ENCODE measurements around the gene PNPLA7. TPM values are rescaled to one million over a fixed set of nuclear protein-coding genes. Genes with fewer than 3 reads are reported as not detected.
"Not testable (repeated sequence)": the region's sequence is repeated elsewhere in the genome, so short reads cannot be mapped to it uniquely, and the experiment has no call there.

PNPLA7 gene
- total RNA-seq, 1 experiment from 2014 or later, result 0.27 TPM

DNA sequence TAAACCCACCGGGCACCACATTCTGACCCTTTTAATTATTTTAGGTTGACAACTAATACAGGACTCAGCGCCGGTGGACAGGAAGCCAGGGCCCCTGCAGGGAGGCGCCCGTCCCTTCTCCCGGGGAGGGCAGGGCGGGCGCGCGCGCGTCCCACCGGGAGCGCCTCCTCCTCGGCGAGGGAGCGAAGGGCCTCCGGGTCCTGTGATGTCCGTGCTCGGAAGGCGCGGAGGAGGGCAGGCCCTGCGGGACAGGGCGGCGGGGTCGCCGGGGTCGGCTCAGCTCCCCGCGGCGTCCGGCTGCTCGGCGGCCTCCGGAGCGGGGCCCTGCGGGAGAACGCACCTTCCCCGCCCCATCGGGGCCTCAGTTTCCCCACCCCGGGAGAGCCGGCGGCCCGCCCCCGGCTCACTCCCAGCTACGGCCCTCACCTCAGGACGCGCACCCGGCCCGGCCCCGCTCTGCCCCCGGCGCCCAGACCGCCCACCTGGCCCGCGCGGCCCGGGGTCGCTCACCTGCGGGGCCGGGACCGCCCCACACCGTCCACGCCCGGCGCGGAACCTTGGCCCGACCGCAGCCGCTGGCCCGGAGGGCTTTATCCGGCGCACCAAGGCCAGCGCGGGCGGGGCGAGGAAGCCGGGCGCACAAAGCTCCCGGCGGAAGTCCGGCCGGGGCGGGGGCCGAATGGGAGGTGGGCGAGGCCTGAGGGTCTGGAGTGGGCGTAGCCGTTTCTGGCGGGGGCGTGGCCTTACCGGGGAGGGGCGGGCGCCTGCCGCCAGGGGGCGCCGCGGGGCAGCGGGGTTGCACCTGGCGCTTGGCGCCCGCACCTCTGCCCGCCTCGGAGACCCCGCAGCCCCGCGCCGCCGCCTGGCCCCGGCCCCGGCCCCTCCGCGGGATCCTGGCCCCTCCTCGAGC is 127.3 kb downstream of the PNPLA7 start, which contains the start of the genes EXD3 and NOXA1:
Gene EXD3, minus strand, starts transcription at position 559 of the 910 bp plus-strand sequence. CDS start 27,805 bp downstream, outside the sequence.
Gene NOXA1, plus strand, starts transcription at position 790 of the 910 bp plus-strand sequence. CDS start 137 bp downstream, outside the sequence.
- peak; percentile 88 for DNase-seq (ENCODE audit: low read depth)

DNA sequence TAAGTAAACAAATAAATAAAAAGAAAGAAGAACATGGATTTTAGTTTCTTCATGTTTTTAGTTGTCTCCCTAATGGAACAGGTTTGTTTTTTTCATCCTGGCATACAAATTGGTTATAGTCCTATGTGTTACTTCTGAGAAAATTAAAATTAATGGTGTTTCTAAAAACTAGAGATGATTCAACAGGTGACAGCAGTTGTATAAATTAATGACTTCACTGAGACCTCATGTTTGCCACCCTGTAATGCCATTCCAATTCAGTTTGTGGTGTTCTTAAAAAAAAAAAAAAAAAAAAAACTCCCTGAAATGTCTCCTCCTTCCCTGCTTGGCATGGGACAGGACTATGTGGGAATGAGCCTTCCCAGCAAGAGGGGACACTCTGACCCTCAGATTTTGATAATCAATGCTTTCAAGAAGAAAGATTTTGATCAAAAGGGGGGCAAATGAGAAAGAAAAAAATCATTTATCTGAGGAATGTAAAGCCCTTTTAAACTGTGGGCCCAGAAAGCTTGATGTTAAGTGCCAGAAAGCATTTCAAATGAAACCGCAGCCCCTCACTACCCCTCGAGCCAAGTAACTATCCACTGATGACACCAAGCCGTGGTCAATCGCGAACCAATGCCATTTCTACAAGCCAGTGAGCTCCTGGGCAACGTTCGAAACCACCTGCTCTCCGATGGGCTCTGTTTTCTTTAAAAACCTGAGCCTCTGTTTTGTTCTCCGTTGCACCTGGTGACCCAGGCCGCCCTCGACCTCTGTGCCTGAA is 128.2 kb downstream of the PNPLA7 start:
- DNase-seq (ENCODE audit: low read depth), result no peak

DNA sequence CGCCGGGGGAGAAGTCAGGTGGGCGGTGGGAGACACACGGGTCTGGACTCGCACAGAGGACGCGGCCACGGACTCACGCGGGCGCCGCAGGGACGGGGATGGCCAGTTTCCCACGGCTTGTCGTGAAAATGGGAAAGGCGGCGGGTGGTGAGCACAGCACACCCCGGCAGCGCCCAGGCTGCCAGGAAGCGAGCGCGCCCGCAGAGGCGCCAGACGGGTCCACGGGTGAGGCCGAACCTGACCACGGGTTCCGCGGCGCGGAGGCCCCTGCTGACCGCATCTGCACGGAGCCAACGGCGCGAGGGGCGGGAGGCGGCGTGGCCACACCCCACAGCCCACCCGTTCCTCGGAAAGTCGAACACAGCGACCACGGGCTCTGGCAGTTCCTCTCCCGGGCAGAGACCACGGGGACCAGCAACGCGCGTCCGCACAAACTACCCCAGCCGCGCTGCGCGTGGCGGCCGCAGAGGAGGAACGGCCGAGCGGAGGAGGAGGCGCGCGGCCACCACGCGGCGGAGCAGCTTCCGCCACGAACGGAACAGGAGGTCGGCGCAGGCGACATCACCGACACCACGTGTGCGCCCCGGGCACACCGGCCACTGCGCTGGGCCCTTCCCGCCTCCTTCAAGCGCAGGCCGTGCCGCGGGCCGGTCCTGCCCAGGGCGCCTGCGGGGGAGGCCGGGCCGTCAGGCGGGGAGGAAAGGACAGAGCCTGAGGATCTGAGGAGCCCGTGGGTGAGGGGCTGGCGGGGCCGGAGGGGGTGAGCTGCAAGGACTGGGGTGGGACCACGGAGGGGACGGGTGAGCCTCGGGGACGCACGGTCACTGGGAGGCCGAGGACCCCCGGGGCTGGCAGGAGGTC is 132.8 kb downstream of the PNPLA7 start:
- no peak for DNase-seq (ENCODE audit: low read depth)

DNA sequence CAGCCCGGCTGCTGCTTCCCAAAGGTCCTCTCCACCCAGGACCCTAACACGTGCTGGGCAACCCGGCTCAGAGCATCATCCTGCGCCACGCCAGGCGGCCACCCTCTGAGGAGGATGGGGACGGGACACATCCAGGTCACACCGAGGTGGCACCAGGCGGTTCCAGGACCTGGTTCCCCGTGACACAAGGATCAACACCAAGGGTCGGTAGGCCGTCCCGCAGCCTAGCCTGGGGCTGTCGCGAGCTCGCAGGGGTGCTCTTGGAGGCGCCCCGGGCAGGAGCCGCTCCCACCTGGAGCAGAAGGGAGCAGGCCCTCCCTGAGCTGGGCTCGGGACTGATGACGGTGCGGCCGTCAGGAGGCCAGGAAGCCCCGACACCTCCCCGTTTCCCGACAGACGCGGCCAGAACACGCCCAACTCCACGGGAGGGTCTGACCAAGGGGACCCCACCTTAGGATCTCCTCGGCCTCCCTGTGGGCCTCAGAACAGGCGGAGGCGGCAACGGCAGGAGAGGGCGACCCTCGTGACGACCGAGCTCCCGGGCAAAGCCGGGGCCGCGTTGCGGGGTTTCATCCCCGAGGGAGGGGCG is 133.5 kb downstream of the PNPLA7 start:
- no peak for DNase-seq (ENCODE audit: low read depth)

DNA sequence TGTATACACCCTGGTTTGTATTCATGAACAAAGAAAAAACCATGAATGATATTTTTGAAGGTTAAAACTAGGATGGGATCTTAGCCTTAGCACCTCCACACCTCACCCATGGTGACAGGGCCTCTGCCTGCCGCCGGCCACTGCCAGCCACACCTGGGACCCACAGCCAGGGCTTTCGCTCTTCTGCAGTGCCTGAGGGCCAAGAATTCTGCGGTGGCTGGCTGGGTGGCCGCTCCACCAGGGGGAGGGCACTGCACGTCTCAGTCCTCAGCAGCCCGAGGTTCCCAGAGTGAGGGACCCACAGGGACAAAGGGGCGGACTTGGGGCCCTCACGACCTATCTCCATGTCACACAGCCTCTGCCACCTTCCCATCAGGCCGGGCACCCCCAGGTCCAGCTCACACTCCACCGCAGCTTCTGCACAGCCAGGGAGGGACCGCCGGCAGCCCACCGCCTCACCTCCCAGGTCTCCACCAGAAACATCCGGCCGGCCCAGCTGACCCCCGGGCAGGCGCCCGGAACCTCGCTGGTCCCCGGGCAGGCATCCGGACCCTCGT is 134.1 kb downstream of the PNPLA7 start:
- DNase-seq (ENCODE audit: low read depth), result no peak

DNA sequence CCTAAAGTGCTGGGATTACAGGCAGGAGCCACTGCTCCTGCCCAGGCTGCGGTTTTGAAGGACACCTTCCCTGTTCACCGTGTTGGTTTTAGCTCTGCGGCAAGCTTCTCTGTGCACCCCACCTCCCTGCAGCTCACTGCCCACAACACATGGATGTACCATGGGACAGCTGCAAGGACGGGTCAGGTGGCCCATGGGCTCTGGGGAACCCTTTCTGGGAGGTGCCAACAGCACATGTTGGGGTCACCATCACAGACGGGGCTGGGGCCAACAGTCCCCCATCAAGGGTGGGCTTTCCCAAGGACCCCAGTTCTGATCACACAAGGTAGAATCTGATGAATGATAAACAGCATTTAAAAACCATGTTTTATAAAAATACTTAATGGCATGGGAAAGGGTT is 134.8 kb downstream of the PNPLA7 start:
- no peak for DNase-seq (ENCODE audit: low read depth)

DNA sequence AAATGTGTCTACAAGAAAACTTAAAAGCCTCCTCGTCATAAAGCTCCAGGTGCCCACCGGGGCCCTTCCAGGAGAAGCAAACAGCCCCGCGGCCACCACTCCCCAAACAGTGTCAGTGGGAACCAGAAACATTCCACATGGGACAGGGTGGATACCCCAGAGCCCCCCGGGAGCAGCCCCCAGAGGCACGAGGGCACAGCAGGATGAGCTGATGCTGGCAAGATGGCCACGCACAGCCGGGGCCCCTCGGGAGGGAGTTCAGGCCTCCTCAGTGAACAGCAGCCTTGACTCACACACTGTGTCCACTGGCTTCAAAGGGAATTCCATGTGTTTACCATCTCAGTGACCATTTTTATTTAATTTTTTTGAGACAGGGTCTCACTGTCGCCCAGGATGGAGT is 137.8 kb downstream of the PNPLA7 start:
- DNase-seq (ENCODE audit: low read depth), result peak; percentile 16

DNA sequence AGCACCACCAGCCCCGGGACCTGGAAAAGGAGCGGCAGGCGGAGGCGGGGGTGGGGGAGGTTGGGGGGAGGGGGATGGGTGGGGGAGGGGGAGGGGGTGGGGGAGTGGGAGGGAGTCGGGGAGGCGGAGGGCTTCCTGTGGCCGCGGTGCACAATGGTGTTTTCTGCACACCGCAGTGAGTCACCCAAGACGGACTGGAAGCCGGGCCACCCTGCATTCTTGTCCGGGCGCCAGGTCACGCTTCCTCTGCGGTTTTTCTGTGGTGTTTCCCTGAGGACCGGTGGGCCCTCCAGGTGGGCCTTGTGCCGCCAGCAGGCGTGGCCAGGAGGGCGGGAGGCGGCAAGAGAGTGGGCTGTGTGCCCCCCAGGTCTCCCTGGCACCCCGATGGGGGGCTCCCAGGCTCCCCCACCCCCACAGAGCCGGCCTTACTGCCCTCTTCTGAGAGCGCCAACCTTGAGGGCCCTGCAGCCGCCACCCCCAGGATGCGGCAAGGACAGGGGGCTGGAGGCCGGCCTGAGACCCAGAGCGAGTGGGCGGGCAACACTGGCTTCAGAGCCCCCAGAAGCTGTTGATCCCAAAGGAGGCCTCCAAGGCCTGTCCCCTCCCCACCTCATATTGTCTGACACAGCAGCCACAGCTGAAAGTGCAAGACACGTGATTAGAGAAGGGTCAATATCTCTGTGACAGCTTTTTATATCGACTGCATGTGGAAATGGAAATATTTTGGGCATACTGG is 138.4 kb downstream of the PNPLA7 start:
- DNase-seq (ENCODE audit: low read depth), result peak; percentile 96

DNA sequence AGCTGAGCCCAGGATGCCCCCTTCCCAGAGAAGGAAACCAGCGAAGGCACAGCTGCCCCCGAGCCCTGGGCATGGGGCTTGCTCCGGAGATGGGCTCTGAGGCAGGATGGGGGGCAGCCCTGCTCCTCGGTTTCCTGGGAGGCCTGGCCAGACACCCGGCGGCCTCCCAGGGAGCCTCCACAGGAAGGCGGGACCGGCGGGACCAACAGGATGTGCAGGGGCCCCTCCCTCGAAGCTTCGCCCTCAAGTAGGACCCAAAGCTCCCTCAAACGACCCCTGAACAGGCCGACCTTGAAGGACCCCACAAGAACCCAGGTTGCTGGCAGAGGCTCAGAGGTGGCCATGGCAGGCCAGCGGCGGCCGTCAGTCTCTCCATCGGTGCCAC is 138.9 kb downstream of the PNPLA7 start:
- peak; percentile 28 for DNase-seq (ENCODE audit: low read depth)

DNA sequence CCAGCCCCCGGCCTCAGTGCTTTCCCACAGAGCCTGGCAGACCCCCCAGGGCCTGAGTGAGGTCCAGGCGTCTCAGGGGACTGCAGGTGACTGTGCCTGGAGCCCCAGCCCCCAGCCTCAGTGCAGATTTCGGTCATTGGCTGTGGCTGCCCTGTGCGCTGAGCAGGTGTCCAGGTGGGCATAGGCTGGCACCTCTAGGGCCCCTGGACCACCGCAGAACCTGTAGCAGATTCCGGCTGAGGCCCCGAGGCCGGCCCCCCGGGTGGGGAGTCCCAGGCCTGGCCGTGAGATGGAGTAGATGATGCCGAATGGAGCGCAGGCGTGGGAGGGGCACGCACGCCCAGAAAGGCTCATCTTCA is 139.3 kb downstream of the PNPLA7 start:
- DNase-seq (ENCODE audit: low read depth), result no peak

DNA sequence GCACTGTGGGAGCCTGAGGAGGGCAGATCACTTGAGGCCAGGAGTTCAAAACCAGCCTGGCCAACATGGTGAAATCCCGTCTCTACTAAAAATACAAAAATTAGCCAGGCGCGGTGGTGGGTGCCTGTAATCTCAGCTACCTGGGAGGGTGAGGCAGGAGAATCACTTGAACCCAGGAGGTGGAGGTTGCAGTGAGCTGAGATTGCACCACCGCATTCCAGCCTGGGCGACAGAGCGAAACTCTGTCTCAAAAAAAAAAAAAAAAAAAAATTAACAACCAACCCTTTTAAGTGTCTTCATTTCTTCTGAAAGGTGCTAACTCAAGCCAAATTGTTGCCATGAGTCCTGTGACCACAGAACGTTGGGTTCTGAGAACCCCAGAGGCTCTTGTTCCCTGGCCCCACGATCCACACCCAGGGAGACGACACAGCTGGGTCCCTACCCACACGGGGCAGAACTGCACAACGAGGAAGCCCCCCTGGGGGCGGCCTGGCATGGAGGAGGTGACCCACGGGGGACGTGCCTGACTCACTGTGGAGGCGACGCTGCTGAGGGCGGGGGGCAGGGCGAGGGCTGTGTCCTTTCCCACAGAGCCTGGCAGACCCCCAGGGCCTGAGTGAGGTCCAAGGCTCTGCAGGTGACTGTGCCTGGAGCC is 139.8 kb downstream of the PNPLA7 start:
- not testable (repeated sequence) for DNase-seq (ENCODE audit: low read depth)

Other genes with a start within 250 kb of the PNPLA7 start
- gene NRARP, start 248.1 kb downstream of the PNPLA7 start, total RNA-seq (2014; rRNA removed; shearing (Covaris generic)), result not detected in 2 replicates
- gene EXD3, start 127.2 kb downstream of the PNPLA7 start, total RNA-seq (2014; rRNA removed; shearing (Covaris generic)), result 1.6 and 2.7 TPM in 2 replicates
- not detected in 2 replicates for gene NOXA1, start 127.0 kb downstream of the PNPLA7 start, total RNA-seq (2014; rRNA removed; shearing (Covaris generic))
- not detected in 2 replicates for gene ENTPD8, start 109.0 kb downstream of the PNPLA7 start, total RNA-seq (2014; rRNA removed; shearing (Covaris generic))
- gene NSMF, start 91.1 kb downstream of the PNPLA7 start, total RNA-seq (2014; rRNA removed; shearing (Covaris generic)), result 11.8 and 24.0 TPM in 2 replicates
- 53.7 and 76.4 TPM in 2 replicates for gene MRPL41, start 1.5 kb upstream of the PNPLA7 start, total RNA-seq (2014; rRNA removed; shearing (Covaris generic))
- gene DPH7, start 28.5 kb upstream of the PNPLA7 start, total RNA-seq (2014; rRNA removed; shearing (Covaris generic)), result 20.8 and 25.5 TPM in 2 replicates
- 20.6 and 33.0 TPM in 2 replicates for gene ZMYND19, start 40.1 kb upstream of the PNPLA7 start, total RNA-seq (2014; rRNA removed; shearing (Covaris generic))
- 29.1 and 31.7 TPM in 2 replicates for gene ARRDC1, start 55.3 kb upstream of the PNPLA7 start, total RNA-seq (2014; rRNA removed; shearing (Covaris generic))
- 24.3 and 38.4 TPM in 2 replicates for gene EHMT1, start 68.6 kb upstream of the PNPLA7 start, total RNA-seq (2014; rRNA removed; shearing (Covaris generic))

Data from M059J (cell line).